ENCODE measurements around the gene GALNT3. TPM values are rescaled to one million over a fixed set of nuclear protein-coding genes. Genes with fewer than 3 reads are reported as not detected.

The GALNT3 gene
- total and polyA plus RNA-seq, 2 of the 13 experiments (the other 11 are each of a cell fraction or from before 2014, with no cell fraction given), result 0.29 to 0.30 TPM

- Histone ChIP-seq H2AFZ (ENCODE audit: low read length) (no peak overlapping the region), H3K9ac (ENCODE audit: insufficient read depth, low read depth, low read length) (no peak overlapping the region), H4K20me1 (ENCODE audit: insufficient read depth, low read length) (no peaks in the 10 kb centered on the region), H3K9me3 (ENCODE audit: low read length) (peaks cover 5% of the 10 kb centered on the region; the same call in 1 of the 2 replicates), H3K4me1 (ENCODE audit: insufficient read depth, low read length) (no peaks in the 10 kb centered on the region), H3K27ac (ENCODE audit: extremely low read length, insufficient read depth, low read length) (no peak overlapping the region), H3K4me3 (replicated peaks in 1 of 3; ENCODE audit: insufficient read depth in 1 of 3, low read depth in 2 of 3, low read length in 3 of 3) (no peak overlapping the region), H3K79me2 (ENCODE audit: insufficient read depth, low read length) (no peaks in the 10 kb centered on the region), H3K27me3 (ENCODE audit: control insufficient read depth in 1 of 2, insufficient read depth in 2 of 2, low read length in 2 of 2) (no peaks in the 10 kb centered on the region), H3K36me3 (replicated peaks in 1 of 2; ENCODE audit: control insufficient read depth in 1 of 2, insufficient read depth in 2 of 2, low read length in 2 of 2) (no peaks in the 10 kb centered on the region), H3K4me2 (ENCODE audit: low read depth, low read length) (no peak overlapping the region)
- no TSS peak for BruUV-seq (replicated peaks)
- FAIRE-seq (no peak), ATAC-seq (no peak), DNase-seq (ENCODE audit: low spot score) (no peak)
- no peak for TF ChIP-seq ZNF234 (CRISPR knock-in tag; conservative IDR thresholded peaks at IDR 0.05)
- no peak for TF ChIP-seq ZNF501 (CRISPR knock-in tag; IDR thresholded peaks at IDR 0.05)
- TF ChIP-seq IRX3 (CRISPR knock-in tag; IDR thresholded peaks at IDR 0.05; ENCODE audit: borderline replicate concordance, low read depth), result no peak
- TF ChIP-seq PCBP2 (optimal IDR thresholded peaks at IDR 0.05; ENCODE audit: low read depth, low read length, poor library complexity, severe bottlenecking), result no peak
- TF ChIP-seq NAIF1 (CRISPR knock-in tag; IDR thresholded peaks at IDR 0.05; ENCODE audit: borderline replicate concordance), result no peak
- TF ChIP-seq CEBPB (IDR thresholded peaks at IDR 0.05; ENCODE audit: borderline replicate concordance, low read depth, low read length), result no peak
- intact Hi-C loops (cut with micrococcal nuclease; ENCODE audit: unreplicated experiment) (loop anchor here (5.0 kb wide), 2 partner anchors 204 to 359 kb away; no protein-coding TSS in a partner anchor), in situ Hi-C loops (cut with HindIII; ENCODE audit: extremely low pct_ligation_motif_present, low pct_unique_long_range_greater_than_20kb) (loop anchor here (5.0 kb wide), 1 partner anchor 374 kb away; no protein-coding TSS in a partner anchor)
- ChIA-PET POLR2A (no interaction called here), CTCF (ENCODE audit: low intra/inter-chr PET ratio, low total read pairs) (no interaction called here)
- 22% methylated on average over 4 of the region's 4 CpGs for WGBS (ENCODE audit: low lambda C conversion rate)
Observed at GRCh38 chr2:165776013-165776412, 18.0 kb downstream of the GALNT3 start.

GRCh38 chr2:165773684-165774083, 20.4 kb downstream of the GALNT3 start:
- Histone ChIP-seq H2AFZ (ENCODE audit: low read length) (no peak overlapping the region), H3K4me2 (ENCODE audit: low read depth, low read length) (no peak overlapping the region), H4K20me1 (ENCODE audit: insufficient read depth, low read length) (no peaks in the 10 kb centered on the region), H3K27me3 (ENCODE audit: control insufficient read depth in 1 of 2, insufficient read depth in 2 of 2, low read length in 2 of 2) (no peaks in the 10 kb centered on the region; a peak in 1 of 5 replicates), H3K9me3 (ENCODE audit: low read length) (no peaks in the 10 kb centered on the region), H3K36me3 (replicated peaks in 1 of 2; ENCODE audit: control insufficient read depth in 1 of 2, insufficient read depth in 2 of 2, low read length in 2 of 2) (no peaks in the 10 kb centered on the region), H3K27ac (ENCODE audit: extremely low read length, insufficient read depth, low read length) (no peak overlapping the region), H3K9ac (ENCODE audit: insufficient read depth, low read depth, low read length) (no peak overlapping the region), H3K79me2 (ENCODE audit: insufficient read depth, low read length) (no peaks in the 10 kb centered on the region), H3K4me3 (replicated peaks in 1 of 3; ENCODE audit: insufficient read depth in 1 of 3, low read depth in 2 of 3, low read length in 3 of 3) (no peak overlapping the region), H3K4me1 (ENCODE audit: insufficient read depth, low read length) (no peaks in the 10 kb centered on the region)
- BruUV-seq (replicated peaks), result no TSS peak
- ChIA-PET POLR2A (no interaction called here), CTCF (ENCODE audit: low intra/inter-chr PET ratio, low total read pairs) (no interaction called here)
- in situ Hi-C loops (cut with HindIII; ENCODE audit: extremely low pct_ligation_motif_present, low pct_unique_long_range_greater_than_20kb) (no loop called here), intact Hi-C loops (cut with micrococcal nuclease; ENCODE audit: unreplicated experiment) (no loop called here)
- DNase-seq (ENCODE audit: low spot score), result no peak
- FAIRE-seq, result no peak
- WGBS (ENCODE audit: low lambda C conversion rate), result 50% methylated on average over 2 of the region's 2 CpGs
- ATAC-seq, result no peak
- TF ChIP-seq ZNF3 (CRISPR knock-in tag; IDR thresholded peaks at IDR 0.05) (no peak), GTF2F1 (IDR thresholded peaks at IDR 0.05; ENCODE audit: low read length) (no peak), CHCHD3 (CRISPR knock-in tag; IDR thresholded peaks at IDR 0.05) (no peak), PAX8 (CRISPR knock-in tag; IDR thresholded peaks at IDR 0.05; ENCODE audit: borderline replicate concordance) (no peak), MZF1 (CRISPR knock-in tag; IDR thresholded peaks at IDR 0.05; ENCODE audit: borderline replicate concordance) (no peak), KLF15 (CRISPR knock-in tag; IDR thresholded peaks at IDR 0.05; ENCODE audit: borderline replicate concordance) (no peak), PBX3 (CRISPR knock-in tag; IDR thresholded peaks at IDR 0.05; ENCODE audit: borderline replicate concordance) (no peak), HMG20B (CRISPR knock-in tag; conservative IDR thresholded peaks at IDR 0.05) (no peak), ZNF543 (CRISPR knock-in tag; IDR thresholded peaks at IDR 0.05) (no peak), MIER3 (CRISPR knock-in tag; IDR thresholded peaks at IDR 0.05; ENCODE audit: borderline replicate concordance) (no peak)

All from HepG2 (cell line).